Measurements from ENCODE around the gene TBC1D12.

TBC1D12 gene

GRCh38 chr10:94493463-94493862 lies 91.1 kb downstream of the TBC1D12 start:
- H3K4me1 ChIP-seq (ENCODE audit: insufficient read depth, low read length): no peaks in the 10 kb centered on the region
- TF ChIP-seq EZH2 (IDR thresholded peaks at IDR 0.05; ENCODE audit: borderline replicate concordance, low read depth, low read length, severe bottlenecking) (no peak), CTCF (IDR thresholded peaks at IDR 0.05; ENCODE audit: borderline replicate concordance, extremely low read depth, low read length, poor library complexity, severe bottlenecking) (no peak)

DNA sequence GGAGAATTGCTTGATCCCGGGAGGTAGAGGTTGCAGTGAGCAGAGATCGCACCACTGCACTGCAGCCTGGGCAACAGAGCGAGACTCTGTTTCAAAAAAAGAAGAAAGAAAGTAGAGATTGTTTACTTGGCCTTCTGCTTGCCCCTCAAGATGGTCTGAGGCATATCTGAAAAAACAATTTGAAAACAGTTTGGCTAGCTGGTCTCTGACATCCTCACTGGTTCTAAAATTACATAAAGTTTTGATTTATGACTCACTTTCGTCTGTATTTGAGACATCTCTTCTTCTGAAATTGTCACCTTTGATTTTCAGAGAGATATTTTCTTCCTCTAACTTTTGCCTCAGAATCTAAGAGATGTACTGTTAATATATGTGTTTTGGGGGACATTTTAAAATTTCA lies 93.7 kb downstream of the TBC1D12 start:
- no peak for ATAC-seq (ENCODE audit: insufficient read depth, low read depth)
- no peak overlapping the region for H3K9ac ChIP-seq (ENCODE audit: low read depth, low read length)
- H3K4me2 ChIP-seq (ENCODE audit: insufficient read depth, low read length): no peak overlapping the region

More at GRCh38 chr10:94493463-94493862, 91.1 kb downstream of the TBC1D12 start:
- DNase-seq: no peak
- Histone ChIP-seq H3K9me3 (ENCODE audit: insufficient read depth, low read length, severe bottlenecking) (no peaks in the 10 kb centered on the region), H3K9ac (ENCODE audit: low read depth, low read length) (no peak overlapping the region), H3K79me2 (ENCODE audit: insufficient read depth, low read length) (no peaks in the 10 kb centered on the region), H3K27ac (ENCODE audit: low read length) (no peak overlapping the region), H3K4me3 (ENCODE audit: low read depth in 1 of 2, low read length in 2 of 2) (no peak overlapping the region), H2AFZ (ENCODE audit: low read depth, low read length) (no peak overlapping the region), H3K27me3 (ENCODE audit: insufficient read depth, low read length, poor library complexity) (no peaks in the 10 kb centered on the region), H3K4me2 (ENCODE audit: insufficient read depth, low read length) (no peak overlapping the region), H4K20me1 (ENCODE audit: insufficient read depth, low read length) (no peaks in the 10 kb centered on the region), H3K36me3 (ENCODE audit: insufficient read depth, low read length) (no peaks in the 10 kb centered on the region)
- no peak for ATAC-seq (ENCODE audit: insufficient read depth, low read depth)

GRCh38 chr10:94496646-94497045 lies 94.3 kb downstream of the TBC1D12 start:
- no peak for DNase-seq
- Histone ChIP-seq H2AFZ (ENCODE audit: low read depth, low read length) (no peak overlapping the region), H3K27ac (ENCODE audit: low read length) (no peak overlapping the region), H4K20me1 (ENCODE audit: insufficient read depth, low read length) (no peaks in the 10 kb centered on the region), H3K9me3 (ENCODE audit: insufficient read depth, low read length, severe bottlenecking) (no peaks in the 10 kb centered on the region), H3K79me2 (ENCODE audit: insufficient read depth, low read length) (no peaks in the 10 kb centered on the region), H3K9ac (ENCODE audit: low read depth, low read length) (no peak overlapping the region), H3K4me2 (ENCODE audit: insufficient read depth, low read length) (no peak overlapping the region), H3K27me3 (ENCODE audit: insufficient read depth, low read length, poor library complexity) (no peaks in the 10 kb centered on the region), H3K36me3 (ENCODE audit: insufficient read depth, low read length) (no peaks in the 10 kb centered on the region), H3K4me3 (ENCODE audit: low read depth in 1 of 2, low read length in 2 of 2) (no peak overlapping the region), H3K4me1 (ENCODE audit: insufficient read depth, low read length) (no peaks in the 10 kb centered on the region)
- TF ChIP-seq EZH2 (IDR thresholded peaks at IDR 0.05; ENCODE audit: borderline replicate concordance, low read depth, low read length, severe bottlenecking) (no peak), CTCF (IDR thresholded peaks at IDR 0.05; ENCODE audit: borderline replicate concordance, extremely low read depth, low read length, poor library complexity, severe bottlenecking) (no peak)
- no peak for ATAC-seq (ENCODE audit: insufficient read depth, low read depth)

More for the DNA sequence above, 93.7 kb downstream of the TBC1D12 start:
- Histone ChIP-seq H3K36me3 (ENCODE audit: insufficient read depth, low read length) (no peaks in the 10 kb centered on the region), H4K20me1 (ENCODE audit: insufficient read depth, low read length) (no peaks in the 10 kb centered on the region), H3K4me1 (ENCODE audit: insufficient read depth, low read length) (no peaks in the 10 kb centered on the region), H3K79me2 (ENCODE audit: insufficient read depth, low read length) (no peaks in the 10 kb centered on the region), H3K27me3 (ENCODE audit: insufficient read depth, low read length, poor library complexity) (no peaks in the 10 kb centered on the region), H3K4me3 (ENCODE audit: low read depth in 1 of 2, low read length in 2 of 2) (no peak overlapping the region), H2AFZ (ENCODE audit: low read depth, low read length) (no peak overlapping the region), H3K27ac (ENCODE audit: low read length) (no peak overlapping the region), H3K9me3 (ENCODE audit: insufficient read depth, low read length, severe bottlenecking) (no peaks in the 10 kb centered on the region)
- DNase-seq: no peak
- no peak for TF ChIP-seq CTCF (IDR thresholded peaks at IDR 0.05; ENCODE audit: borderline replicate concordance, extremely low read depth, low read length, poor library complexity, severe bottlenecking)
- no peak for TF ChIP-seq EZH2 (IDR thresholded peaks at IDR 0.05; ENCODE audit: borderline replicate concordance, low read depth, low read length, severe bottlenecking)

DNA sequence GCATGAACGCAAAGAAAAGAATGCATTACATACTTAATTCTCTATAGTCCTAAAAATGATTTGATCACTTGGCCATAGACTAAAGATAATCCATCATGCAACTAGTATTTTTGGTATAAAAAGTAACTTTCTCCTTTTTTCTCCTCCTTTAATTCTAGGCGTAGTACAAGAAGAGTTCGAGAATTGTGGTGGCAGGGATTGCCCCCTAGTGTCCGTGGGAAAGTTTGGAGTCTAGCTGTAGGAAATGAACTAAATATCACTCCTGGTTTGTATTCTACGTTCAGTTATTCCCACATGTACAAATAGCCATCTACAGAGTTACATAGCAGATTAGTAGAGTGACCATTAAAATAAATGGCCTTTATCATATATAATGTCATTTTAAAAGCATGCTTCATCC lies 97.7 kb downstream of the TBC1D12 start:
- H3K4me2 ChIP-seq (ENCODE audit: insufficient read depth, low read length): no peak overlapping the region
- no peaks in the 10 kb centered on the region for H4K20me1 ChIP-seq (ENCODE audit: insufficient read depth, low read length)
- no peak for ATAC-seq (ENCODE audit: insufficient read depth, low read depth)
- H3K4me3 ChIP-seq (ENCODE audit: low read depth in 1 of 2, low read length in 2 of 2): no peak overlapping the region
- H2AFZ ChIP-seq (ENCODE audit: low read depth, low read length): no peak overlapping the region
- H3K79me2 ChIP-seq (ENCODE audit: insufficient read depth, low read length): no peaks in the 10 kb centered on the region
- no peak overlapping the region for H3K9ac ChIP-seq (ENCODE audit: low read depth, low read length)
- H3K27me3 ChIP-seq (ENCODE audit: insufficient read depth, low read length, poor library complexity): no peaks in the 10 kb centered on the region
- no peak for TF ChIP-seq EZH2 (IDR thresholded peaks at IDR 0.05; ENCODE audit: borderline replicate concordance, low read depth, low read length, severe bottlenecking)
- TF ChIP-seq CTCF (IDR thresholded peaks at IDR 0.05; ENCODE audit: borderline replicate concordance, extremely low read depth, low read length, poor library complexity, severe bottlenecking): peak; percentile 50
- DNase-seq: no peak
- H3K9me3 ChIP-seq (ENCODE audit: insufficient read depth, low read length, severe bottlenecking): no peaks in the 10 kb centered on the region
- H3K36me3 ChIP-seq (ENCODE audit: insufficient read depth, low read length): no peaks in the 10 kb centered on the region
- H3K27ac ChIP-seq (ENCODE audit: low read length): no peak overlapping the region
- H3K4me1 ChIP-seq (ENCODE audit: insufficient read depth, low read length): no peaks in the 10 kb centered on the region

All from DND-41 (cell line).